H54 (cell line): ENCODE data around the gene MAB21L4.

Experiments
- DNase-seq: peaks from one replicate; pipeline ENCODE4 v3.0.0; 2011; ENCODE audit warnings: low spot score, mixed read lengths; ENCODE audit not compliant: insufficient read length
- FAIRE-seq: peaks from 3 replicates; lab custom pipeline; 2011; peaks lifted over from hg19 to GRCh38; lab: Jason Lieb, UNC
- POLR2A ChIP-seq: IDR thresholded peaks from 2 replicates; pipeline ENCODE4 v1.6.1; 2011; ENCODE audit warnings: low read depth, mild to moderate bottlenecking, low read length

Gene MAB21L4

GRCh38 chr2:240890691-240891090 is 5.3 kb downstream of the MAB21L4 start:
- FAIRE-seq = no peak
- TF ChIP-seq POLR2A = no peak

GRCh38 chr2:240889601-240890560 is 6.1 kb downstream of the MAB21L4 start:
- FAIRE-seq = no peak
- TF ChIP-seq POLR2A = no peak
- no peak for DNase-seq

More at GRCh38 chr2:240890691-240891090, 5.3 kb downstream of the MAB21L4 start:
- no peak for DNase-seq

DNA sequence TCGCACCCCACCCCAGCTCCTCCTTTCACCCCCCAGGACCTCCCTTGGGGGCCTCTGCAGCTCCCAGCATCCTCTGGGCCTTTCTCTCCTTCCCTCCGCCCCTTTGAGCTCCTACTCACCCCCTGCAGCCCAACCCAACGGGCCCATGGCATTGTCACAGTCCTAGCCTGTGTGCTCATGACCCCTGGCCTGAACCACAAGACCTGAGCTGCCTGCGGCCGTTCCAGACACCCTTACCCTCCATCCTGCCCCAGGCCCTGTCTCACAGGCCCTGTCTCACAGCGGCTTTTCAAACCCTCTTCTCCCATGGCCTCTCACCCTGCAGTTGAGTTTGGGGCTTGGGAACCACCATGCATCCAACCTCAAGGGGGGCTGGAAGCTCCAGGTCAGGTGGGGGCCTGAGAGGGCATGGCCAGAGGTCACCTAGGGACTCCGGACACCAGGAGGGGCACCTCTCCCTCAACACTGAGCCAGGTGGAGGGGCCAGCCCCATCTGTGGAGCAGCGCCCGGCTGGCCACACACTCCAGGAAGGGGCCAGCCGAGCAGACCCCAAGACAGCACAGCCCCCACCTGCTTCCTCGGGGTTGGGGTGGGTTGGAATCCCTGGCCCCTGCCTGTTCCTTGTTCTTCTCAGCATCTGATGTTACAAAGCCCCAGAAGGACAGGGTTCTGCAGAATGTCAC is 6.9 kb downstream of the MAB21L4 start:
- no peak for TF ChIP-seq POLR2A
- no peak for FAIRE-seq
- no peak for DNase-seq

- no peak for DNase-seq
- FAIRE-seq = no peak
- TF ChIP-seq POLR2A = no peak
These were observed 7.6 kb downstream of the MAB21L4 start for GRCh38 chr2:240888130-240888889.

DNA sequence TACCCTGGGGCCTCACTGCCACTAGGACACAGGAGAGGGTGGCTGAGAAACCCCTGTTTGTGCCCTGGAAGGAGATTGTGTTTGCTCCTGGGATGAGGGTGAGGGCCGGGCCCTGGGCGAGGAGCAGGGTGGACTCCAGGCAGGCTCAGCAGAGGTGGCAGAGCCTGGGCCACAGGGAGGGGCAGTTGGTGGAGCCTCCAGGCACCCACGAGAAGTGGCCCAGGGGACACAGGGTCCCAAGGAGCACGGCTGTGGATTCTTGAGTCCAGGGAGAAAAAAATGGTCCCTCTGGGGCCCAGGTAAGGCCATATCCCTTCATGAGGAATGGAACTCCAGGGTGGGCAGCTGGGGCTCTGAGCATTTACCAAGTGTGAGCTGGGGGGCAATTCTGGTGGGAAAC is 8.3 kb downstream of the MAB21L4 start:
- TF ChIP-seq POLR2A = no peak
- DNase-seq (no peak), FAIRE-seq (no peak)

GRCh38 chr2:240886678-240887609 is 9.0 kb downstream of the MAB21L4 start:
- DNase-seq (no peak), FAIRE-seq (no peak)
- TF ChIP-seq POLR2A = no peak

DNA sequence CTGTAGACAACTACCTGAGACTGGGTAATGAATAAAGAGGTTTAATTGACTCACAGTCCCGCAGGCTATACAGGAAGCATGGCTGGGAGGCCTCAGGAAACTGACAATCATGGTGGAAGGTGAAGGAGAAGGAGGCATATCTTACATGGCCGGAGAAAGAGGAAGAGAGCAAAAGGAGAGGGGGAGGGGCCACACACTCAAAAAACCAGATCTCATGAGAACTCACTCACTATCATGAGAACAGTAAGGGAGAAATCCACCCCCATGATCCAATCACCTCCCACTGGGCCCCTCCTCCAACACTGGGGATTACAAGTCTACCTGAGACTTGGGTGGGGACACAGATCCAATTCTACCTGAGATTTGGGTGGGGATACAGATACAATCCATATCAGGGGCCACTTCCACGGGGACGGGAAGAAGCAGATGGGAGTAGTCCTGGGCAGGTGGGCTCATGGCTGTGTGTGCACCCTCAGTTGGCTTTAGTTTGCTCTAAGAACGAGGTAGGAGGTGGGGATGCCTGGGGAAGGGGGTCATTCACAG is 9.9 kb downstream of the MAB21L4 start:
- DNase-seq (no peak), FAIRE-seq (no peak)
- TF ChIP-seq POLR2A = no peak

- FAIRE-seq = no peak
- no peak for TF ChIP-seq POLR2A
- no peak for DNase-seq
These were observed 10.4 kb downstream of the MAB21L4 start for GRCh38 chr2:240885566-240885965.

DNA sequence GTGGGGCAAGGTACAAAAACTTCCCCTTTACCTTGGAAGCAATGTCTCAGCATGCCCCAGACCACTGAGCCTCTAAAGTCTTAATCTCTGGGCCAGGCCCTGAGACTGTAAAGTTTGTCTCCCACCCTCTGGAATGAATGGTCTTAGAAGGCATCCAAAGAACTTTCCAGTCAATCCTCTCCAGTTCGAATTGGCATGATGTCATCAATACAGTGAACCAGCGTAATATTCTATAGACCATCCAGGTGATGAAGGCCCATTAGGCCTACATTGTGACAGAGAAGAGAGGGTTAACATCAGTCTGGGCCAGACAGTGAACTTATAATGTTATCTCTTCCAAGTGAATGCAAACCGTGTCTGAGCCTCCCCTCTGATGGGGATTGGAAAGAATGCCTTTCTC is 11.2 kb downstream of the MAB21L4 start:
- DNase-seq = no peak
- TF ChIP-seq POLR2A = no peak
- no peak for FAIRE-seq

DNA sequence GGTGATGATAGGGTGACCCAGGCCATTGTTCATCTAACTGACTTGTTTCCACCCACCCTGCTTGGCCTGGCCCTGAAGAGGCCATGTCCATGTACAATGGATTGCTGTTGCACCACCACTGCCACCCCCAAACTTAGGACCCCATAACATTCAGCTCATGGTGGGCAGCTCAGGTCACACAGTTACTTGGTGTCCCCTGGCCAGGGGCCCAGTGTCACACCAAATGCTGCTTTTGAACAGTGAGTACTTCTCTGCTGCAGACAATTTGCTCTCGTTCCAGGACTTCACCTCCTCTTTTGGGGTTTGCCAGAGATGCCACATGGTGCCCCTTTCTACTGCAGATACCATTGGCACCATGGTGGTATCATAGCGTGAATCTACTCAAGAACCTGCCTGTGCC is 11.7 kb downstream of the MAB21L4 start:
- no peak for TF ChIP-seq POLR2A
- FAIRE-seq (no peak), DNase-seq (no peak)

DNA sequence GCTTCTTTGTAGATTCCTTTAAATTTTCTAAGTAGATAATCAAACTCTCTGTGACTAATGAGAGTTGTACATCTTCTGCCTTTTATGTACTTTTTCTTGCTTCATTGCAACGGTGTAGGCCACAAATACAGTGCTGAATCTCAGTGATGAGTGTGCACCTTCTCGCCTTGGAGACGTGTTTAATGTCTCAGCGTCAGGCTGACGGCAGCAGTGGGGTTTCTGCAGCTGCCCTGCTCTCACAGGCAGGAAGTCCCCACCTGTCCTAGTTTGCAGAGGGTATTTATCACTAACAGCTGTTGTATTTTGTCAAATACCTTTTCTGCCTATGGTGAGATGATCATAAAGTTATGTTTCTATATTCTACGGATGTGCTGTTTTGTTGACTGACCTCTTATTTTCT is 14.0 kb downstream of the MAB21L4 start:
- no peak for TF ChIP-seq POLR2A
- no peak for DNase-seq

DNA sequence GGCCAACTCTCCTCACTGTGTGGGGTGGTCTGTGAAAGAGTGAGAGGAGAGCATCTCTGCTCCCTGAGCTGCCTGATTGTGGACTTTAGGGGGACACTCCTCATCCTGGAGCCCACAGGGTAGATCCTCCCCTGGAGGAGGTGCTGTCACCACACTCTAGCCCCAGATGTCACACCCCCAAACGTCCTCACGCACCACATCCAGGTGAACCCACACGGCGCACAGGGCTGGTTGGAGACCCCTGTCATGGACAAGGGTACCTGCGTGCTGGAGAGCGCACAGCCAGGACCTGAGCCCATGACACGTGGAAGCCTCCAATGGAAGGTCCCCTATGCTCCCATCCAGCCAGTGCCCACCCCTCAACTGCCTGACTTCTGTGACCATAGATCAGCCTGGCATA is 16.9 kb downstream of the MAB21L4 start:
- TF ChIP-seq POLR2A = no peak
- FAIRE-seq = no peak
- DNase-seq = no peak

More for the DNA sequence above, 14.0 kb downstream of the MAB21L4 start:
- FAIRE-seq = no peak
